Thyroid gland (tissue), 4 donors: Measurements from ENCODE around the gene TDP2.
"Not testable (repeated sequence)": the region's sequence is repeated elsewhere in the genome, so short reads cannot be mapped to it uniquely, and the experiment has no call there.

Experiments used
- POLR2A ChIP-seq, 2 donors: fragments of 450-650 bp; IDR thresholded peaks; one replicate each; pipeline ENCODE4 v1.6.1; 2017; ENCODE audit warnings: antibody characterized with exemption in 2 of 2, mild to moderate bottlenecking in 2 of 2, moderate library complexity in 1 of 2
- TF ChIP-seq, protein P1 (sequence below), 6 experiments: fragments of 200-600 bp in 3 of 6; fragments of 450-650 bp in 3 of 6; sonication (generic) in 3 of 6; IDR thresholded peaks; one replicate each; pipeline ENCODE4 v1.5.1; 2016 to 2019; ENCODE audit warnings: antibody characterized with exemption in 6 of 6, mild to moderate bottlenecking in 2 of 6, inconsistent platforms in 1 of 6, moderate library complexity in 1 of 6

DNA sequence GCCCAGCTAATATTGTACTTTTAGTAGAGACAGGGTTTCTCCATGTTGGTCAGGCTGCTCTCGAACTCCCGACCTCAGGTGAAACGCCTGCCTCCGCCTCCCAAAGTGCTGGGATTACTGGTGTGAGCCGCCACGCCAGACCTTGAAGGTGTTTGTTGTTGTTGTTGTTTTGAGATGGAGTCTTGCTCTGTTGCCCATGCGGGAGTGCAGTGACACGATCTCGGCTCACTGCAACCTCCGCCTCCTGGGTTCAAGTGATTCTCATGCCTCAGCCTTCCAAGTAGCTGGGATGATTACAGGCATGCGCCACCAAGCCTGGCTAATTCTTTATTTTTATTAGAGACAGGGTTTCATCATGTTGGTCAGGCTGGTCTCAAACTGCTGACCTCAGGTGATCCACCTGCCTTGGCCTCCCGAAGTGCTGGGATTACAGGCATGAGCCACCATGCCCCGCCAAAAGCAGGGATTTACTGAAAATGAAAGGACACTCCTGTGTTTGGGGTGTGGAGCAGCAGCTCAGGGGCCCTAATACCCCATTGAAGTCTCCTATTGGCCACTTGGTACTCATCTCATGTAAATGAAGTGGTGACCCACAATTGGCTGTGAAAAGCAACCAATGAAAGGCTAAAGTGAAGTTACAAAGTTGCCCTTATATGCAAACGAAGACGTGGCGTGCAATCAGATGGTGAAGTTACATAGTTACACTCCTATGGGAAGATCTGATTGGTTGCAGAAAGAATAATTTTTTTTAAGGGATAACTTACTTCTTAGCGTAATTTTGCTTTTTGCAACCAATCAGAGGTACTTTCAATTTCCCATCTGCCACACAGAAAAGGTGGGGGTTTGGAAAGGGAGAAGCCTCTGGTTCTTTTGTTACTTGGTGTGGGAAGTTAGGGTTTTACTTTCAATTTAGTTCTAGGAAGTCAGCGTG, 1.6 kb upstream of the TDP2 start:
- TF ChIP-seq, protein P1, sequence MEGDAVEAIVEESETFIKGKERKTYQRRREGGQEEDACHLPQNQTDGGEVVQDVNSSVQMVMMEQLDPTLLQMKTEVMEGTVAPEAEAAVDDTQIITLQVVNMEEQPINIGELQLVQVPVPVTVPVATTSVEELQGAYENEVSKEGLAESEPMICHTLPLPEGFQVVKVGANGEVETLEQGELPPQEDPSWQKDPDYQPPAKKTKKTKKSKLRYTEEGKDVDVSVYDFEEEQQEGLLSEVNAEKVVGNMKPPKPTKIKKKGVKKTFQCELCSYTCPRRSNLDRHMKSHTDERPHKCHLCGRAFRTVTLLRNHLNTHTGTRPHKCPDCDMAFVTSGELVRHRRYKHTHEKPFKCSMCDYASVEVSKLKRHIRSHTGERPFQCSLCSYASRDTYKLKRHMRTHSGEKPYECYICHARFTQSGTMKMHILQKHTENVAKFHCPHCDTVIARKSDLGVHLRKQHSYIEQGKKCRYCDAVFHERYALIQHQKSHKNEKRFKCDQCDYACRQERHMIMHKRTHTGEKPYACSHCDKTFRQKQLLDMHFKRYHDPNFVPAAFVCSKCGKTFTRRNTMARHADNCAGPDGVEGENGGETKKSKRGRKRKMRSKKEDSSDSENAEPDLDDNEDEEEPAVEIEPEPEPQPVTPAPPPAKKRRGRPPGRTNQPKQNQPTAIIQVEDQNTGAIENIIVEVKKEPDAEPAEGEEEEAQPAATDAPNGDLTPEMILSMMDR (IDR thresholded peaks at IDR 0.05) = not testable (repeated sequence)
- not testable (repeated sequence) for TF ChIP-seq POLR2A (IDR thresholded peaks at IDR 0.05)
